LNCaP clone FGC (cell line): ENCODE data around the gene NELL1.

Source experiments
- DNase-seq: peaks from one replicate; pipeline ENCODE4 v3.0.0-alpha.2; 2011; ENCODE audit warnings: low read depth
- H3K4me3 ChIP-seq: 2 replicates; pipeline ENCODE4 v1.5.1; 2011; ENCODE audit warnings: mild to moderate bottlenecking, low read depth, low read length, control low read depth
- TF ChIP-seq, protein P1 (sequence below): IDR thresholded peaks from 2 replicates; pipeline ENCODE4 v1.5.1; 2012; ENCODE audit warnings: mild to moderate bottlenecking; ENCODE audit not compliant: control insufficient read depth, insufficient read depth; ENCODE audit errors: extremely low read depth

NELL1 gene

GRCh38 chr11:21403069-21403468, 733.7 kb downstream of the NELL1 start:
- DNase-seq: no peak
- TF ChIP-seq, protein P1, sequence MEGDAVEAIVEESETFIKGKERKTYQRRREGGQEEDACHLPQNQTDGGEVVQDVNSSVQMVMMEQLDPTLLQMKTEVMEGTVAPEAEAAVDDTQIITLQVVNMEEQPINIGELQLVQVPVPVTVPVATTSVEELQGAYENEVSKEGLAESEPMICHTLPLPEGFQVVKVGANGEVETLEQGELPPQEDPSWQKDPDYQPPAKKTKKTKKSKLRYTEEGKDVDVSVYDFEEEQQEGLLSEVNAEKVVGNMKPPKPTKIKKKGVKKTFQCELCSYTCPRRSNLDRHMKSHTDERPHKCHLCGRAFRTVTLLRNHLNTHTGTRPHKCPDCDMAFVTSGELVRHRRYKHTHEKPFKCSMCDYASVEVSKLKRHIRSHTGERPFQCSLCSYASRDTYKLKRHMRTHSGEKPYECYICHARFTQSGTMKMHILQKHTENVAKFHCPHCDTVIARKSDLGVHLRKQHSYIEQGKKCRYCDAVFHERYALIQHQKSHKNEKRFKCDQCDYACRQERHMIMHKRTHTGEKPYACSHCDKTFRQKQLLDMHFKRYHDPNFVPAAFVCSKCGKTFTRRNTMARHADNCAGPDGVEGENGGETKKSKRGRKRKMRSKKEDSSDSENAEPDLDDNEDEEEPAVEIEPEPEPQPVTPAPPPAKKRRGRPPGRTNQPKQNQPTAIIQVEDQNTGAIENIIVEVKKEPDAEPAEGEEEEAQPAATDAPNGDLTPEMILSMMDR: no peak
- H3K4me3 ChIP-seq: no peak overlapping the region

- TF ChIP-seq, protein P1: no peak
Observed at GRCh38 chr11:21405422-21405821, 736.0 kb downstream of the NELL1 start.

DNA sequence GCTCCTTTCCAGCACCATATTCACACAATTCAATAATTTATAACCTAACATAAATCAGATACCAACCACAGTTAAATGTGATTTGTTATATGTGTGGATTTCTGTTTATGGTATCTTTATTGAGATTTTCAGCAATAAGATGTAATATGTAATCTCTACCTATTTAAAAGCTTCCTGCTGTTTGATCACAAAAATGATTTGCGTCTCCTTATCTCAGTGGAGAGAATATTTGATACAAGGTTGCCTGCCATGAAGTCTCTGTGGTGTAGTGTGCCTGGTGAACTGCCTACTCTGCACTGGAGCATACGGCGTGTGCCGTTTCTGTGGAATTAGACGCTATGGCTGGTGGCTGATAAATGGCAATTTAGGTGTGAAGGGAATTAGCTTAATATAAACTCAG, 741.1 kb downstream of the NELL1 start:
- H3K4me3 ChIP-seq: no peak overlapping the region
- DNase-seq: no peak
- TF ChIP-seq, protein P1: no peak

More at GRCh38 chr11:21405422-21405821, 736.0 kb downstream of the NELL1 start:
- no peak overlapping the region for H3K4me3 ChIP-seq
- DNase-seq: no peak

DNA sequence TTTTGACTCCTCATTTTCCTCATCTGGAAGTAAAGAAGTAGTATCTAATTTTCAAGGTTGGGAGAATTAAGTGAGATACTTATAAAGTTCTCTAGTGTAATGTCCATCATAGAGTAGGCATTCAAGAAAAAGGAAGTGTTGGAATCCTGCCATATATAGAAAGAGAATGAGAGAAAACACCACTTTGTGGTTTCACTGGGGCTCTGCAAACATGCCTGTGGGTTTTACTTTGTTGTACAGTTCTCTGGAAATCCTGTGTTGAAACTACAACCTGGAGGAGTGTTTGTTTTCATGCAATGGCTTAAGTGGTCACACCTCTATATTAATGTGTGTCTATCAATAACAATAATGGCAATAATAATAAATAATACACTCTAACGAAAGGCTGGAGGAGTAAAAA, 741.7 kb downstream of the NELL1 start:
- no peak for DNase-seq
- TF ChIP-seq, protein P1: no peak
- H3K4me3 ChIP-seq: no peak overlapping the region

DNA sequence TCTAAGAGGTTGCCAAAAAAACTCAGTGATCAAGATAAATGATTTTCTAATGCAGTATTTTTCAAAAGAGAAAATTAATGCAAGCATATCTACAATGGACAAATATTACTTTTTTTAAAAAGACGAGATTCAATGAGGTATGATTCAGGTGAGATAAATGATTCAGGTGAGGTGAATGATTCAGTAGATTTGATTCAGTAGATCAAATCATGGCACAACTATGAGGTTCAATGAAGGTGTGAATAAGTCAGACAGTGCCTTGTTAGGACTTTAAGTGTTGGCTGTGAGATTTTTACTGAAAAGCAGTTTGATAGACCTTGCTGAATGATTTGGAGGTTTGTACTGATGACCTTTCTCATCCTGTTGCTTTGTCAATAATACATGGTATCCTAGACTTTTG, 742.2 kb downstream of the NELL1 start:
- DNase-seq: no peak
- no peak overlapping the region for H3K4me3 ChIP-seq
- TF ChIP-seq, protein P1: no peak

GRCh38 chr11:21412652-21413383, 743.4 kb downstream of the NELL1 start:
- TF ChIP-seq, protein P1: no peak
- no peak overlapping the region for H3K4me3 ChIP-seq

GRCh38 chr11:21414953-21415352, 745.6 kb downstream of the NELL1 start:
- DNase-seq: no peak
- TF ChIP-seq, protein P1: no peak
- H3K4me3 ChIP-seq: no peak overlapping the region

More at GRCh38 chr11:21412652-21413383, 743.4 kb downstream of the NELL1 start:
- DNase-seq: no peak
